ENCODE measurements around the gene IQSEC2.

Gene IQSEC2

DNA sequence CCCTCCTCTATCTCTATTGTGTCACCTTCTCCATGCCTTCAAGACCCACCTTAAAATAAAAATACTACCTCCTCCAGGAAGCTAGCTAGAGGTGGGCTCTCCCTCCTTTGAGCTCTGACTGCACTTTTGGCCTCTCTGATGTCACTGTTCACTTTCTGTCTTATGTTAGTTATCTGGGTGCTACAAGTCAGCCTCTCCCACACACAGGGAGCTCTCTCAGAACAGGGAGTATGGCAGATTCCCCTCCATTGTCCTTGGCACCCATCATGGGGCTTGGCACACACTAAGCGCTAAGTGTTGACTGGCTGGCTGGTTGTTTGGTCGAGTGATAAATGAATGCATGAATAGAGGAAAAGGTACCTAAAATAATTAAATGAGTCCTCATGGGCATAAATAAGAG, 35.2 kb downstream of the IQSEC2 start:
- Histone ChIP-seq H3K4me1 (ENCODE audit: insufficient read depth, low read length, severe bottlenecking) (no peaks in the 10 kb centered on the region), H3K4me2 (ENCODE audit: low read length) (no peak overlapping the region)

DNA sequence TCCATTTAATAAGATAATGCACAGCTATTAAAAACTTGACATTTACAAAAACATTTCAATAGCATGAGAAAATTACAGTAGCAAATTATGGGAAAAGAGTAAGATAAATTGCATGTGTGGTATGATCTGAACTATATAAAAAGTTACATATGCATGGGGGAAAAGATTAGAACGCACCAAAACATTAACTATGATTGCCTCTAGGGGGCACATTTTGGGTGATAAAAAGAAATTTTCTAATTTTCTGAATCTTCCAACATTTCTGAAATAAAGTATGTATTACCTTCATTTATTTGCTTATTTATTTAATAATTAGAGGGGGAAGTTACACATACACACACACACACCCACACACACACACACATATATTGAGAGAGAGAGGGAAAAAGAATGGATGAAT, 36.8 kb downstream of the IQSEC2 start:
- no peak overlapping the region for H3K27ac ChIP-seq (ENCODE audit: low read depth, low read length, poor library complexity, severe bottlenecking)
- H3K9me3 ChIP-seq (ENCODE audit: low read length), result no peaks in the 10 kb centered on the region
- H3K79me2 ChIP-seq (ENCODE audit: insufficient read depth, low read length), result no peaks in the 10 kb centered on the region
- no peaks in the 10 kb centered on the region for H3K27me3 ChIP-seq (ENCODE audit: insufficient read depth, low read length)
- H2AFZ ChIP-seq (ENCODE audit: low read length), result no peak overlapping the region
- no peaks in the 10 kb centered on the region for H3K4me1 ChIP-seq (ENCODE audit: insufficient read depth, low read length, severe bottlenecking)
- H3K4me2 ChIP-seq (ENCODE audit: low read length), result no peak overlapping the region
- TF ChIP-seq, protein P1, sequence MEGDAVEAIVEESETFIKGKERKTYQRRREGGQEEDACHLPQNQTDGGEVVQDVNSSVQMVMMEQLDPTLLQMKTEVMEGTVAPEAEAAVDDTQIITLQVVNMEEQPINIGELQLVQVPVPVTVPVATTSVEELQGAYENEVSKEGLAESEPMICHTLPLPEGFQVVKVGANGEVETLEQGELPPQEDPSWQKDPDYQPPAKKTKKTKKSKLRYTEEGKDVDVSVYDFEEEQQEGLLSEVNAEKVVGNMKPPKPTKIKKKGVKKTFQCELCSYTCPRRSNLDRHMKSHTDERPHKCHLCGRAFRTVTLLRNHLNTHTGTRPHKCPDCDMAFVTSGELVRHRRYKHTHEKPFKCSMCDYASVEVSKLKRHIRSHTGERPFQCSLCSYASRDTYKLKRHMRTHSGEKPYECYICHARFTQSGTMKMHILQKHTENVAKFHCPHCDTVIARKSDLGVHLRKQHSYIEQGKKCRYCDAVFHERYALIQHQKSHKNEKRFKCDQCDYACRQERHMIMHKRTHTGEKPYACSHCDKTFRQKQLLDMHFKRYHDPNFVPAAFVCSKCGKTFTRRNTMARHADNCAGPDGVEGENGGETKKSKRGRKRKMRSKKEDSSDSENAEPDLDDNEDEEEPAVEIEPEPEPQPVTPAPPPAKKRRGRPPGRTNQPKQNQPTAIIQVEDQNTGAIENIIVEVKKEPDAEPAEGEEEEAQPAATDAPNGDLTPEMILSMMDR (IDR thresholded peaks at IDR 0.05; ENCODE audit: low read length), result peak; percentile 16; the same call in 1 of the 2 replicates
- no peak for TF ChIP-seq EZH2 (IDR thresholded peaks at IDR 0.05; ENCODE audit: borderline replicate concordance, low read length)
- H3F3A ChIP-seq (ENCODE audit: insufficient read depth, low read length), result no peaks in the 10 kb centered on the region
- no peaks in the 10 kb centered on the region for H3K36me3 ChIP-seq (ENCODE audit: insufficient read depth, low read length)
- no peaks in the 10 kb centered on the region for H3K9me2 ChIP-seq (ENCODE audit: low read depth, low read length)
- H3K9ac ChIP-seq (ENCODE audit: low read length), result no peak overlapping the region
- no peak overlapping the region for H3K4me3 ChIP-seq (ENCODE audit: low read depth, low read length, poor library complexity, severe bottlenecking)
- no peaks in the 10 kb centered on the region for H4K20me1 ChIP-seq (ENCODE audit: insufficient read depth, low read length)

More for the DNA sequence above, 35.2 kb downstream of the IQSEC2 start:
- no peaks in the 10 kb centered on the region for H4K20me1 ChIP-seq (ENCODE audit: insufficient read depth, low read length)
- H3K9ac ChIP-seq (ENCODE audit: low read length), result no peak overlapping the region
- no peaks in the 10 kb centered on the region for H3K9me3 ChIP-seq (ENCODE audit: low read length)
- H2AFZ ChIP-seq (ENCODE audit: low read length), result no peak overlapping the region
- H3K27me3 ChIP-seq (ENCODE audit: insufficient read depth, low read length), result no peaks in the 10 kb centered on the region
- no peaks in the 10 kb centered on the region for H3K9me2 ChIP-seq (ENCODE audit: low read depth, low read length)
- no peaks in the 10 kb centered on the region for H3F3A ChIP-seq (ENCODE audit: insufficient read depth, low read length)
- no peaks in the 10 kb centered on the region for H3K36me3 ChIP-seq (ENCODE audit: insufficient read depth, low read length)
- TF ChIP-seq, protein P1 (IDR thresholded peaks at IDR 0.05; ENCODE audit: low read length), result no peak
- no peak for TF ChIP-seq EZH2 (IDR thresholded peaks at IDR 0.05; ENCODE audit: borderline replicate concordance, low read length)
- no peak overlapping the region for H3K27ac ChIP-seq (ENCODE audit: low read depth, low read length, poor library complexity, severe bottlenecking)
- H3K4me3 ChIP-seq (ENCODE audit: low read depth, low read length, poor library complexity, severe bottlenecking), result no peak overlapping the region
- H3K79me2 ChIP-seq (ENCODE audit: insufficient read depth, low read length), result no peaks in the 10 kb centered on the region

DNA sequence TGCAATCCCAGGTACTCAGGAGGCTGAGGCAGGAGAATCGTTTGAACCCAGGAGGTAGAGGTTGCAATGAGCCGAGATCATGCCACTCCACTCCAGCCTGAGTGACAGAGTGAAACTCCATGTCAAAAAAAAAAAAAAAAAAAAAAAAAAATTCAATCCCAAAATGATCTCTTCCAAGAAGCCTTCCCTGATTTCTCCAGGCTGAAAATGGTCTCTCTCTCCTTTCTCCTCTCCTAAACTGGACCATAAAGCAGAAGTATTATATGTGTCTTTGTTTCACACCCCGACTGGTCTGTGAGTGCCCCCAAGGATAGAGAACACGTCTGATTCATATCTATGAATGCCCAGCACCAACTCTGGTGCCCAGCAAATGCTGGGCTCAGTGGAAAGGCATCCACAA, 39.1 kb downstream of the IQSEC2 start:
- Histone ChIP-seq H3K4me1 (ENCODE audit: insufficient read depth, low read length, severe bottlenecking) (no peaks in the 10 kb centered on the region), H3K79me2 (ENCODE audit: insufficient read depth, low read length) (no peaks in the 10 kb centered on the region), H3K9me2 (ENCODE audit: low read depth, low read length) (no peaks in the 10 kb centered on the region), H3K27me3 (ENCODE audit: insufficient read depth, low read length) (no peaks in the 10 kb centered on the region), H4K20me1 (ENCODE audit: insufficient read depth, low read length) (no peaks in the 10 kb centered on the region), H3K36me3 (ENCODE audit: insufficient read depth, low read length) (no peaks in the 10 kb centered on the region), H3K27ac (ENCODE audit: low read depth, low read length, poor library complexity, severe bottlenecking) (no peak overlapping the region), H3K4me2 (ENCODE audit: low read length) (no peak overlapping the region), H3K9me3 (ENCODE audit: low read length) (no peaks in the 10 kb centered on the region), H3K4me3 (ENCODE audit: low read depth, low read length, poor library complexity, severe bottlenecking) (no peak overlapping the region), H3F3A (ENCODE audit: insufficient read depth, low read length) (no peaks in the 10 kb centered on the region), H3K9ac (ENCODE audit: low read length) (no peak overlapping the region), H2AFZ (ENCODE audit: low read length) (no peak overlapping the region)
- TF ChIP-seq EZH2 (IDR thresholded peaks at IDR 0.05; ENCODE audit: borderline replicate concordance, low read length), result no peak
- TF ChIP-seq, protein P1 (IDR thresholded peaks at IDR 0.05; ENCODE audit: low read length), result no peak

Measured in OCI-LY1 (cell line).